K562 (cell line): ENCODE results near the gene IGDCC3. TPM values are rescaled to one million over a fixed set of nuclear protein-coding genes. Genes with fewer than 3 reads are reported as not detected.

Source experiments
- CTBP1 ChIP-seq: fragments of 450-650 bp; IDR thresholded peaks from 2 replicates; pipeline ENCODE4 v1.6.1; 2016; ENCODE audit warnings: borderline replicate concordance
- HDAC2 ChIP-seq: fragments of 450-650 bp; IDR thresholded peaks from 2 replicates; pipeline ENCODE4 v1.6.1; 2016; ENCODE audit warnings: mild to moderate bottlenecking
- LCOR ChIP-seq: sonication (generic); formaldehyde crosslinking; IDR thresholded peaks from 2 replicates; pipeline ENCODE4 v1.8.0; 2022; ENCODE audit warnings: mild to moderate bottlenecking, missing genetic modification reagents
- MAFF ChIP-seq: IDR thresholded peaks from 2 replicates; pipeline ENCODE4 v1.6.1; 2012; ENCODE audit warnings: low read length, improper control_type of control experiment
- NEUROD1 ChIP-seq: fragments of 150-350 bp; IDR thresholded peaks from 2 replicates; pipeline ENCODE4 v1.6.1; 2014; ENCODE audit warnings: borderline replicate concordance, low read length, low read depth; ENCODE audit not compliant: partially characterized antibody
- NFE2L1 ChIP-seq: fragments of 450-650 bp; IDR thresholded peaks from 2 replicates; pipeline ENCODE4 v1.6.1; 2016; ENCODE audit warnings: missing genetic modification characterization, low read depth, mild to moderate bottlenecking, missing compliant biosample characterization, moderate library complexity, borderline replicate concordance
- NONO ChIP-seq, 2 experiments: fragments of 200-400 bp in 1 of 2; fragments of 450-650 bp in 1 of 2; formaldehyde crosslinking in 1 of 2; IDR thresholded peaks; 2 replicates each; pipeline ENCODE4 v1.6.1; 2017; ENCODE audit warnings: low read depth in 2 of 2, mild to moderate bottlenecking in 2 of 2, moderate library complexity in 2 of 2, low read length in 1 of 2
- TBL1XR1 ChIP-seq, 2 experiments: IDR thresholded peaks; 2 replicates each; pipeline ENCODE4 v1.6.1; 2012; ENCODE audit warnings: improper control_type of control experiment in 2 of 2, low read length in 2 of 2, mild to moderate bottlenecking in 1 of 2
- TRIM24 ChIP-seq, 2 experiments: fragments of 450-650 bp; IDR thresholded peaks; 2 replicates each; pipeline ENCODE4 v1.6.1; 2016
- ZEB2 ChIP-seq: fragments of 450-650 bp; IDR thresholded peaks from 2 replicates; pipeline ENCODE4 v1.6.1; 2016
- ZNF146 ChIP-seq: IDR thresholded peaks from one replicate; pipeline ENCODE4 v1.6.1; 2018; ENCODE audit warnings: missing compliant biosample characterization; ENCODE audit not compliant: unreplicated experiment
- polyA plus RNA-seq, 8 experiments: library from polyadenylated mRNA; depleted of rRNA in 4 of 8; stranded (reverse) in 5 of 8; unstranded in 3 of 8; fragments of >200 nt; fragmentation: Nextera tagmentation in 2 of 8; fragmentation: Illumina TruSeq in 1 of 8; extraction: Ambion mirVana in 2 of 8; extraction: Trizol in 1 of 8; gene quantifications; 2 replicates each; pipeline versions ENCODE4 v1.2.1 to v1.2.3, GENCODE V29; 2011 to 2014; ENCODE audit warnings: inconsistent platforms in 1 of 8, missing spikeins in 1 of 8
- total RNA-seq, 7 experiments: library from RNA; depleted of rRNA in 6 of 7; stranded (reverse); fragments of >200 nt in 6 of 7; fragmentation: Illumina TruSeq in 2 of 7; extraction: Trizol in 2 of 7; gene quantifications; 2 replicates each; pipeline versions ENCODE4 v1.2.1 to v1.2.3, GENCODE V29; 2011 to 2021; ENCODE audit warnings: low replicate concordance in 1 of 7
- TF ChIP-seq, protein P1 (sequence below): IDR thresholded peaks from 2 replicates; pipeline ENCODE4 v1.6.1; 2016; ENCODE audit warnings: missing genetic modification characterization, missing compliant biosample characterization
- TF ChIP-seq, protein P2 (sequence below): fragments of 450-650 bp; IDR thresholded peaks from 2 replicates; pipeline ENCODE4 v1.6.1; 2016; ENCODE audit warnings: antibody characterized with exemption
- TF ChIP-seq, protein P3 (sequence below), 2 experiments: IDR thresholded peaks in 1 of 2; conservative IDR thresholded peaks in 1 of 2; 2 replicates each; pipeline ENCODE4 v1.6.1; 2016; ENCODE audit warnings: low read depth in 2 of 2, mild to moderate bottlenecking in 1 of 2, missing compliant biosample characterization in 1 of 2, missing genetic modification characterization in 1 of 2, moderate library complexity in 1 of 2
- TF ChIP-seq, protein P4 (sequence below): fragments of 250-450 bp; sonication (Bioruptor Pico); IDR thresholded peaks from 2 replicates; pipeline ENCODE4 v1.8.0; 2021; ENCODE audit warnings: moderate library complexity, mild to moderate bottlenecking, inconsistent platforms
- TF ChIP-seq, protein P5 (sequence below): fragments of 250-450 bp; sonication (Bioruptor Pico); IDR thresholded peaks from 2 replicates; pipeline ENCODE4 v1.4.0; 2020; ENCODE audit warnings: mild to moderate bottlenecking, moderate library complexity

IGDCC3 gene
- total and polyA plus RNA-seq, 9 of the 15 experiments (the other 6 are each of a cell fraction or from before 2014, with no cell fraction given) = not detected

DNA sequence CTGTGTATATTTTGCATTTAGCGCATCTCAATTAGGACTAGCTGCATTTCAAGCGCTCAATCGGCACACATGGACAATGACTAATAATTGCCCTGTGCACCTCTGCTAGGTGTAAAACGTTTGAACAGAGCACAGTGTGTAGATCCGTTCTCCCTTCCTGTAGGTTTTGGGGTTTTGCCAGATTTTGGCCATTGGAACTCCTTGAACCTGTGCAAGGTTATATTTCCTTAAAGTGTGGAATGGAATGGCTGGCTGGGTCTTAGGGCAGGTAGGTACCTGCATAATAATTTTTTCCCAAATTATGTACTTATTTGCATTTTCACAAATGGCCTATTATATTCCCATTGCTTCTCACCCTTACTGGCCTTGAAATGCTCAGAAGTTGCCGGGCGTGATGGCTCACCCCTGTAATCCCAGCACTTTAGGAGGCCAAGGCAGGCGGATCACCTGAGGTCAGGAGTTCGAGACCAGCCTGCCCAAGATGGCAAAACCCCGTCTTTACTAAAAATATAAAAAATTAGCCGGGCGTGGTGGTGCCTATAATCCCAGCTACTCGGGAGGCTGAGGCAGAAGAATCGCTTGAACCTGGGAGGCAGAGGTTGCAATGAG is 72.5 kb downstream of the IGDCC3 start (continued):
- TF ChIP-seq, protein P1, sequence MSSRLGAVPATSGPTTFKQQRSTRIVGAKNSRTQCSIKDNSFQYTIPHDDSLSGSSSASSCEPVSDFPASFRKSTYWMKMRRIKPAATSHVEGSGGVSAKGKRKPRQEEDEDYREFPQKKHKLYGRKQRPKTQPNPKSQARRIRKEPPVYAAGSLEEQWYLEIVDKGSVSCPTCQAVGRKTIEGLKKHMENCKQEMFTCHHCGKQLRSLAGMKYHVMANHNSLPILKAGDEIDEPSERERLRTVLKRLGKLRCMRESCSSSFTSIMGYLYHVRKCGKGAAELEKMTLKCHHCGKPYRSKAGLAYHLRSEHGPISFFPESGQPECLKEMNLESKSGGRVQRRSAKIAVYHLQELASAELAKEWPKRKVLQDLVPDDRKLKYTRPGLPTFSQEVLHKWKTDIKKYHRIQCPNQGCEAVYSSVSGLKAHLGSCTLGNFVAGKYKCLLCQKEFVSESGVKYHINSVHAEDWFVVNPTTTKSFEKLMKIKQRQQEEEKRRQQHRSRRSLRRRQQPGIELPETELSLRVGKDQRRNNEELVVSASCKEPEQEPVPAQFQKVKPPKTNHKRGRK (tag) = no peak
- TF ChIP-seq TBL1XR1 (IDR thresholded peaks at IDR 0.05; ENCODE audit: low read length in 2 of 2) (no peak), ZEB2 (peak; percentile 11; the same call in 1 of the 2 replicates), CTBP1 (peak; percentile 15; the same call in 1 of the 2 replicates), NFE2L1 (no peak), HDAC2 (no peak), LCOR (CRISPR knock-in tag) (peak; percentile 66; the same call in 1 of the 2 replicates), ZNF146 (peak; percentile 2), NEUROD1 (no peak), NONO (IDR thresholded peaks at IDR 0.05; ENCODE audit: low read depth in 2 of 2, low read length in 1 of 2) (peak in 1 of 2 experiments; percentile 65; a peak in 2 of 4 replicates), TRIM24 (IDR thresholded peaks at IDR 0.05) (no peak), MAFF (peak; percentile 0; the same call in 1 of the 2 replicates)
- TF ChIP-seq, protein P2, sequence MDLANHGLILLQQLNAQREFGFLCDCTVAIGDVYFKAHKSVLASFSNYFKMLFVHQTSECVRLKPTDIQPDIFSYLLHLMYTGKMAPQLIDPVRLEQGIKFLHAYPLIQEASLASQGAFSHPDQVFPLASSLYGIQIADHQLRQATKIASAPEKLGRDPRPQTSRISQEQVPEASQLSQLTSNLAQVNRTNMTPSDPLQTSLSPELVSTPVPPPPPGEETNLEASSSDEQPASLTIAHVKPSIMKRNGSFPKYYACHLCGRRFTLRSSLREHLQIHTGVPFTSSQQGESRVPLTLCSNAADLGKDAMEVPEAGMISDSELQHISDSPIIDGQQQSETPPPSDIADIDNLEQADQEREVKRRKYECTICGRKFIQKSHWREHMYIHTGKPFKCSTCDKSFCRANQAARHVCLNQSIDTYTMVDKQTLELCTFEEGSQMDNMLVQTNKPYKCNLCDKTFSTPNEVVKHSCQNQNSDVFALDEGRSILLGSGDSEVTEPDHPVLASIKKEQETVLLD = 0 out of 2 replicates have a peak, but pooled peaks have one; percentile 15
- TF ChIP-seq, protein P3, sequence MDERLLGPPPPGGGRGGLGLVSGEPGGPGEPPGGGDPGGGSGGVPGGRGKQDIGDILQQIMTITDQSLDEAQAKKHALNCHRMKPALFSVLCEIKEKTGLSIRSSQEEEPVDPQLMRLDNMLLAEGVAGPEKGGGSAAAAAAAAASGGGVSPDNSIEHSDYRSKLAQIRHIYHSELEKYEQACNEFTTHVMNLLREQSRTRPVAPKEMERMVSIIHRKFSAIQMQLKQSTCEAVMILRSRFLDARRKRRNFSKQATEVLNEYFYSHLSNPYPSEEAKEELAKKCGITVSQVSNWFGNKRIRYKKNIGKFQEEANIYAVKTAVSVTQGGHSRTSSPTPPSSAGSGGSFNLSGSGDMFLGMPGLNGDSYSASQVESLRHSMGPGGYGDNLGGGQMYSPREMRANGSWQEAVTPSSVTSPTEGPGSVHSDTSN (CRISPR knock-in tag; IDR thresholded peaks at IDR 0.05; ENCODE audit: low read depth) = no peak
- TF ChIP-seq, protein P3 (tag; conservative IDR thresholded peaks at IDR 0.05; ENCODE audit: low read depth) = no peak
- TF ChIP-seq, protein P4, sequence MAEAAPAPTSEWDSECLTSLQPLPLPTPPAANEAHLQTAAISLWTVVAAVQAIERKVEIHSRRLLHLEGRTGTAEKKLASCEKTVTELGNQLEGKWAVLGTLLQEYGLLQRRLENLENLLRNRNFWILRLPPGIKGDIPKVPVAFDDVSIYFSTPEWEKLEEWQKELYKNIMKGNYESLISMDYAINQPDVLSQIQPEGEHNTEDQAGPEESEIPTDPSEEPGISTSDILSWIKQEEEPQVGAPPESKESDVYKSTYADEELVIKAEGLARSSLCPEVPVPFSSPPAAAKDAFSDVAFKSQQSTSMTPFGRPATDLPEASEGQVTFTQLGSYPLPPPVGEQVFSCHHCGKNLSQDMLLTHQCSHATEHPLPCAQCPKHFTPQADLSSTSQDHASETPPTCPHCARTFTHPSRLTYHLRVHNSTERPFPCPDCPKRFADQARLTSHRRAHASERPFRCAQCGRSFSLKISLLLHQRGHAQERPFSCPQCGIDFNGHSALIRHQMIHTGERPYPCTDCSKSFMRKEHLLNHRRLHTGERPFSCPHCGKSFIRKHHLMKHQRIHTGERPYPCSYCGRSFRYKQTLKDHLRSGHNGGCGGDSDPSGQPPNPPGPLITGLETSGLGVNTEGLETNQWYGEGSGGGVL (CRISPR knock-in tag) = no peak
- TF ChIP-seq, protein P5, sequence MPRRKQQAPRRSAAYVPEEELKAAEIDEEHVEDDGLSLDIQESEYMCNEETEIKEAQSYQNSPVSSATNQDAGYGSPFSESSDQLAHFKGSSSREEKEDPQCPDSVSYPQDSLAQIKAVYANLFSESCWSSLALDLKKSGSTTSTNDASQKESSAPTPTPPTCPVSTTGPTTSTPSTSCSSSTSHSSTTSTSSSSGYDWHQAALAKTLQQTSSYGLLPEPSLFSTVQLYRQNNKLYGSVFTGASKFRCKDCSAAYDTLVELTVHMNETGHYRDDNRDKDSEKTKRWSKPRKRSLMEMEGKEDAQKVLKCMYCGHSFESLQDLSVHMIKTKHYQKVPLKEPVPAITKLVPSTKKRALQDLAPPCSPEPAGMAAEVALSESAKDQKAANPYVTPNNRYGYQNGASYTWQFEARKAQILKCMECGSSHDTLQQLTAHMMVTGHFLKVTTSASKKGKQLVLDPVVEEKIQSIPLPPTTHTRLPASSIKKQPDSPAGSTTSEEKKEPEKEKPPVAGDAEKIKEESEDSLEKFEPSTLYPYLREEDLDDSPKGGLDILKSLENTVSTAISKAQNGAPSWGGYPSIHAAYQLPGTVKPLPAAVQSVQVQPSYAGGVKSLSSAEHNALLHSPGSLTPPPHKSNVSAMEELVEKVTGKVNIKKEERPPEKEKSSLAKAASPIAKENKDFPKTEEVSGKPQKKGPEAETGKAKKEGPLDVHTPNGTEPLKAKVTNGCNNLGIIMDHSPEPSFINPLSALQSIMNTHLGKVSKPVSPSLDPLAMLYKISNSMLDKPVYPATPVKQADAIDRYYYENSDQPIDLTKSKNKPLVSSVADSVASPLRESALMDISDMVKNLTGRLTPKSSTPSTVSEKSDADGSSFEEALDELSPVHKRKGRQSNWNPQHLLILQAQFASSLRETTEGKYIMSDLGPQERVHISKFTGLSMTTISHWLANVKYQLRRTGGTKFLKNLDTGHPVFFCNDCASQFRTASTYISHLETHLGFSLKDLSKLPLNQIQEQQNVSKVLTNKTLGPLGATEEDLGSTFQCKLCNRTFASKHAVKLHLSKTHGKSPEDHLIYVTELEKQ = no peak
